ENCODE data around the gene SGCG. TPM values are rescaled to one million over a fixed set of nuclear protein-coding genes. Genes with fewer than 3 reads are reported as not detected.

SGCG gene
- total RNA-seq, 1 experiment from 2014 or later: 0.15 TPM

DNA sequence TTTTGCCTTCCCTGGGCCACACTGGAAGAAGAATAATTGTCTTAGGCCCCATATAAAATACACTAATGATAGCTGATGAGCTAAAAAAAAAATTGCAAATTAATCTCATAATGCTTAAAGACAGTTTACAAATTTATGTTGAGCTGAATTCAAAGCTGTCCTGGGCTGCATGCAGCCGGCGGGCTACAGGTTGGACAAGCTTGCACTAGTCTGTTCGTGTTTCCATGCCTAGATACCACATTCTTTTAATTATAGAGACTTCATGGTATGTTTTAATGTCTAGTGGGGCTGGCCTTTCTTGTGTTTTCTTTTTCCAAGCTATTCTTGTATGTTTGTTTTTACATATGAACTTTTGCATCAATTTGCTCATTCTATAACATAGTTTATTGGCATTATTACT, 90.6 kb downstream of the SGCG start:
- ChIA-PET RAD21 (ENCODE audit: low non-redundant PET in 1 of 2, low total read pairs in 2 of 2, uncharacterized antibody in 2 of 2, unreplicated experiment in 2 of 2) (no interaction called here), CTCF (no interaction called here), POLR2A (no interaction called here)
- no peak overlapping the region for H3K9ac ChIP-seq (ENCODE audit: low read length)
- intact Hi-C loops (cut with micrococcal nuclease): no loop called here
- no peak for DNase-seq (ENCODE audit: low read depth, low spot score)
- H4K20me1 ChIP-seq (ENCODE audit: insufficient read depth): no peaks in the 10 kb centered on the region
- H3K4me2 ChIP-seq (ENCODE audit: low read length): no peak overlapping the region
- no peaks in the 10 kb centered on the region for H3K79me2 ChIP-seq (ENCODE audit: insufficient read depth, low read length)
- H3K9me2 ChIP-seq (ENCODE audit: insufficient read depth): no peaks in the 10 kb centered on the region
- no peaks in the 10 kb centered on the region for H3K36me3 ChIP-seq (ENCODE audit: control insufficient read depth in 1 of 2, insufficient read depth in 2 of 2, low read length in 2 of 2)
- H3K9me3 ChIP-seq (ENCODE audit: control insufficient read depth in 1 of 2, insufficient read depth in 1 of 2, low read depth in 1 of 2, low read length in 2 of 2): no peaks in the 10 kb centered on the region
- no peak overlapping the region for H2AFZ ChIP-seq (ENCODE audit: low read depth, low read length, poor library complexity, severe bottlenecking)
- TF ChIP-seq EZH2 (IDR thresholded peaks at IDR 0.05) (no peak), SRF (IDR thresholded peaks at IDR 0.05; ENCODE audit: low read depth) (no peak), SP1 (IDR thresholded peaks at IDR 0.05; ENCODE audit: low read depth) (no peak), EZH2phosphoT487 (IDR thresholded peaks at IDR 0.05; ENCODE audit: borderline replicate concordance) (no peak), POLR2AphosphoS5 (IDR thresholded peaks at IDR 0.05; ENCODE audit: low read depth, low read length) (no peak), RAD21 (IDR thresholded peaks at IDR 0.05; ENCODE audit: low read depth) (no peak), JUND (IDR thresholded peaks at IDR 0.05) (no peak), YY1 (IDR thresholded peaks at IDR 0.05; ENCODE audit: extremely low read depth, insufficient replicate concordance, low read depth, low read length) (no peak), CEBPB (IDR thresholded peaks at IDR 0.05; ENCODE audit: low read depth) (no peak), ZFX (IDR thresholded peaks at IDR 0.05) (no peak), ZNF274 (IDR thresholded peaks at IDR 0.05; ENCODE audit: low read depth, low read length) (no peak), SIN3A (IDR thresholded peaks at IDR 0.05; ENCODE audit: low read depth) (no peak)
- TF ChIP-seq, protein P1, sequence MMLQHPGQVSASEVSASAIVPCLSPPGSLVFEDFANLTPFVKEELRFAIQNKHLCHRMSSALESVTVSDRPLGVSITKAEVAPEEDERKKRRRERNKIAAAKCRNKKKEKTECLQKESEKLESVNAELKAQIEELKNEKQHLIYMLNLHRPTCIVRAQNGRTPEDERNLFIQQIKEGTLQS (IDR thresholded peaks at IDR 0.05): no peak
- TF ChIP-seq, protein P2, sequence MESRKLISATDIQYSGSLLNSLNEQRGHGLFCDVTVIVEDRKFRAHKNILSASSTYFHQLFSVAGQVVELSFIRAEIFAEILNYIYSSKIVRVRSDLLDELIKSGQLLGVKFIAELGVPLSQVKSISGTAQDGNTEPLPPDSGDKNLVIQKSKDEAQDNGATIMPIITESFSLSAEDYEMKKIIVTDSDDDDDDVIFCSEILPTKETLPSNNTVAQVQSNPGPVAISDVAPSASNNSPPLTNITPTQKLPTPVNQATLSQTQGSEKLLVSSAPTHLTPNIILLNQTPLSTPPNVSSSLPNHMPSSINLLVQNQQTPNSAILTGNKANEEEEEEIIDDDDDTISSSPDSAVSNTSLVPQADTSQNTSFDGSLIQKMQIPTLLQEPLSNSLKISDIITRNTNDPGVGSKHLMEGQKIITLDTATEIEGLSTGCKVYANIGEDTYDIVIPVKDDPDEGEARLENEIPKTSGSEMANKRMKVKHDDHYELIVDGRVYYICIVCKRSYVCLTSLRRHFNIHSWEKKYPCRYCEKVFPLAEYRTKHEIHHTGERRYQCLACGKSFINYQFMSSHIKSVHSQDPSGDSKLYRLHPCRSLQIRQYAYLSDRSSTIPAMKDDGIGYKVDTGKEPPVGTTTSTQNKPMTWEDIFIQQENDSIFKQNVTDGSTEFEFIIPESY (IDR thresholded peaks at IDR 0.05; ENCODE audit: extremely low read depth, insufficient replicate concordance, low read length): no peak
- TF ChIP-seq, protein P3, sequence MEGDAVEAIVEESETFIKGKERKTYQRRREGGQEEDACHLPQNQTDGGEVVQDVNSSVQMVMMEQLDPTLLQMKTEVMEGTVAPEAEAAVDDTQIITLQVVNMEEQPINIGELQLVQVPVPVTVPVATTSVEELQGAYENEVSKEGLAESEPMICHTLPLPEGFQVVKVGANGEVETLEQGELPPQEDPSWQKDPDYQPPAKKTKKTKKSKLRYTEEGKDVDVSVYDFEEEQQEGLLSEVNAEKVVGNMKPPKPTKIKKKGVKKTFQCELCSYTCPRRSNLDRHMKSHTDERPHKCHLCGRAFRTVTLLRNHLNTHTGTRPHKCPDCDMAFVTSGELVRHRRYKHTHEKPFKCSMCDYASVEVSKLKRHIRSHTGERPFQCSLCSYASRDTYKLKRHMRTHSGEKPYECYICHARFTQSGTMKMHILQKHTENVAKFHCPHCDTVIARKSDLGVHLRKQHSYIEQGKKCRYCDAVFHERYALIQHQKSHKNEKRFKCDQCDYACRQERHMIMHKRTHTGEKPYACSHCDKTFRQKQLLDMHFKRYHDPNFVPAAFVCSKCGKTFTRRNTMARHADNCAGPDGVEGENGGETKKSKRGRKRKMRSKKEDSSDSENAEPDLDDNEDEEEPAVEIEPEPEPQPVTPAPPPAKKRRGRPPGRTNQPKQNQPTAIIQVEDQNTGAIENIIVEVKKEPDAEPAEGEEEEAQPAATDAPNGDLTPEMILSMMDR (IDR thresholded peaks at IDR 0.05 in 2 of 3, conservative IDR thresholded peaks at IDR 0.05 in 1 of 3; ENCODE audit: borderline replicate concordance in 1 of 3, insufficient read depth in 1 of 3, low read depth in 2 of 3, low read length in 2 of 3): no peak
- no peaks in the 10 kb centered on the region for H3K27me3 ChIP-seq (ENCODE audit: insufficient read depth, low read length)
- H3K4me3 ChIP-seq (replicated peaks in 1 of 2; ENCODE audit: low read depth in 1 of 2, low read length in 2 of 2): no peak overlapping the region
- ATAC-seq: no peak
- no peak overlapping the region for H3K27ac ChIP-seq (ENCODE audit: low read depth, low read length)
- H3K4me1 ChIP-seq (ENCODE audit: control insufficient read depth in 1 of 2, insufficient read depth in 2 of 2, low read length in 2 of 2): no peaks in the 10 kb centered on the region
- no TSS peak for BruUV-seq (replicated peaks)

All from HCT116 (cell line).